HL-60/S4 treated with retinoic acid at 250 ng/mL for 4 days and 3 days (cell line): ENCODE data around the gene GALR3.
"Not testable (repeated sequence)": the region's sequence is repeated elsewhere in the genome, so short reads cannot be mapped to it uniquely, and the experiment has no call there.

Source experiments
- in situ Hi-C: fragments of 300-500 bp; cut with MboI; formaldehyde crosslinking; loops from 2 replicates; pipeline ENCODE4 v1.7.0; 2022; ENCODE audit warnings: low sequenced_read_pairs

GALR3 gene

DNA sequence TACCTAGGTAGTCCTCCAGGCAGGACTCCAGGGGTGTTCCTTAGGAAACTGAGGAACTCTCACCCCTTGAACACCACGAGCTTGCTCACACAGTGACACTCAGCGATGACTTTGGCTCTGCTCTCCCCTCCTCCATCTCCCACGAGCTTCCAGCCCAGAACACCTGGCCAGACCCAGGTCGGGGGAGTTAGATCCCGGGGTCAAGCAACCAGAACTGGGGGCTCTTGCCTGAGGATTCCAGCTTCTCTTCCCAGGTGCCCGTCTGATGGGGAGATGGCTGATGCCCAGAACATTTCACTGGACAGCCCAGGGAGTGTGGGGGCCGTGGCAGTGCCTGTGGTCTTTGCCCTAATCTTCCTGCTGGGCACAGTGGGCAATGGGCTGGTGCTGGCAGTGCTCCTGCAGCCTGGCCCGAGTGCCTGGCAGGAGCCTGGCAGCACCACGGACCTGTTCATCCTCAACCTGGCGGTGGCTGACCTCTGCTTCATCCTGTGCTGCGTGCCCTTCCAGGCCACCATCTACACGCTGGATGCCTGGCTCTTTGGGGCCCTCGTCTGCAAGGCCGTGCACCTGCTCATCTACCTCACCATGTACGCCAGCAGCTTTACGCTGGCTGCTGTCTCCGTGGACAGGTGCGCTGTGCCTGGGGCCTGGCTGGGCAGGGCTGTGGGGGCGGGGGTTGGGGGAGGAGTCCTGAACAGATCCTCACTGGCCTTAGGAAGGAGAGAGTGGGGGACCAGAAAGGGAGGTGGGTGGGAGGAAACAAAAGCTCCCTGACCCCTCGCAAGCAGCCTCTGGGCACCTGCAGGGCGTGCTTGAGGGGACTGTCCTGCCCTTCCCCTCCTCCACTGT is at the start of gene GALR3:
Gene GALR3 (plus strand): TSS at position 249 of the 852 bp plus-strand sequence. CDS start 25 bp downstream, at position 274.
- in situ Hi-C loops, result no loop called here

DNA sequence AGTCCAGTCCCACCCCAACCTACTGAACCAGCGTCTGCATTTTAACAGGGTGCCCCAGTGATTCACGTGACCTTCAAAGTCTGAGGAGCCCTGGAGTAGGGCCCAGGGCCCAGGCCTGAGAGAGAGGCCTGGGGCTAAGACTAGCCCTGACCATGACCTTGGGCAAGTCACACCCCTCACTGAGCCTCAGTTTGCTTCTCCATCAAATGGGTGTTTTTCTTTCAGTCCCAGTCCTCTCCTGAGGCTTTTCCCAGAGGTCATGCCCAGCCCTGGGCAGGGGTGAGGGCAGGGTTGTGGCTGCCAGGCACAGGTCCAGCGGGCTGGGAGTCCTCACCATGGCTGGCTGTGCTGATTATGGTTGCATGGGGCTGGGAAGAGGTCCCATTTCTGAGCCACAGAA is 48.5 kb upstream of the GALR3 start:
- in situ Hi-C loops, result no loop called here

- in situ Hi-C loops, result no loop called here
These were observed 47.2 kb upstream of the GALR3 start for GRCh38 chr22:37775785-37776638.

DNA sequence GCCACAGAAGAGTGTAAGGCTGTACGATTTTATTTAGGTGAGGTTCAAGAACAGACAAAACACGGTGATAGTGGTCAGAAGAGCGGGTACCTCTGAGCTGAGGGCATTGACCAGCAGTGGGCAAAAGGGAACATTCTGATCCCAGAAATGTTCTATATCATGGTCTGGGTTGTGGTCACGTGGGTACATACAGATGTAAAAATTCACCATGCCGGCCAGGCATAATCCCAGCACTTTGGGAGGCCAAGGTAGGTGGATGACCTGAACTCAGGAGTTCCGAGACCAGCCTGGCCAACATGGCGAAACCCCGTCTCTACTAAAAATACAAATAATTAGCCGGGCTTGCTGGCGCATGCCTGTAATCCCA is 46.6 kb upstream of the GALR3 start:
- in situ Hi-C loops, result no loop called here

DNA sequence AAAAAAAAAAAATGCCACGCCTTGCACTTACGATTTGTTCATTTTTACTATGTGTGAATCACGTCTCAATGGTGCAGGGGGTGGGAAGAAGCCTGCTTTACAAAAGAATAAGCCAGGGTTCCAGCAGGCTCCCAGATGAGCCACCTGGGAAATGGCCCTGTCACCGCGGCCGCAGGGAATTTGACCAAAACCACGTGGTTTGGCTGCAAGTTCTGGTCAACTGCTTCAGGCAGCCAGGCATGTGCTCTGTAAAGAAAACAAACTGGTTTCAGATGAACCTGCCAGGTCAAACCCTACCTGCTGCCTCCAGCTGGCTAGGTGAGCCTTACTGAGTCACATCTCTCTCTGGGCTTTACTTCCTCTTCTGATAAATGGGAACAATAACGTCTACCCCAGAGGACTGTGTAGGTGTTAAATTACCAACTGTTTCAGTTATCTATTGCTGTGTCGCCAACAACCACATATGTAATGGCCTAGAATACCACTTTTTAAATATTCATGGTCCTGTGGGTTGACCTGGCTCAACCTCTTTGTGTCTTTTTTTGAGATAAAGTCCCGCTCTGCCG is 46.0 kb upstream of the GALR3 start:
- in situ Hi-C loops, result no loop called here

- in situ Hi-C loops, result no loop called here
These were observed 44.7 kb upstream of the GALR3 start for GRCh38 chr22:37778370-37779009.

GRCh38 chr22:37781434-37782059 is 41.6 kb upstream of the GALR3 start:
- in situ Hi-C loops, result no loop called here

DNA sequence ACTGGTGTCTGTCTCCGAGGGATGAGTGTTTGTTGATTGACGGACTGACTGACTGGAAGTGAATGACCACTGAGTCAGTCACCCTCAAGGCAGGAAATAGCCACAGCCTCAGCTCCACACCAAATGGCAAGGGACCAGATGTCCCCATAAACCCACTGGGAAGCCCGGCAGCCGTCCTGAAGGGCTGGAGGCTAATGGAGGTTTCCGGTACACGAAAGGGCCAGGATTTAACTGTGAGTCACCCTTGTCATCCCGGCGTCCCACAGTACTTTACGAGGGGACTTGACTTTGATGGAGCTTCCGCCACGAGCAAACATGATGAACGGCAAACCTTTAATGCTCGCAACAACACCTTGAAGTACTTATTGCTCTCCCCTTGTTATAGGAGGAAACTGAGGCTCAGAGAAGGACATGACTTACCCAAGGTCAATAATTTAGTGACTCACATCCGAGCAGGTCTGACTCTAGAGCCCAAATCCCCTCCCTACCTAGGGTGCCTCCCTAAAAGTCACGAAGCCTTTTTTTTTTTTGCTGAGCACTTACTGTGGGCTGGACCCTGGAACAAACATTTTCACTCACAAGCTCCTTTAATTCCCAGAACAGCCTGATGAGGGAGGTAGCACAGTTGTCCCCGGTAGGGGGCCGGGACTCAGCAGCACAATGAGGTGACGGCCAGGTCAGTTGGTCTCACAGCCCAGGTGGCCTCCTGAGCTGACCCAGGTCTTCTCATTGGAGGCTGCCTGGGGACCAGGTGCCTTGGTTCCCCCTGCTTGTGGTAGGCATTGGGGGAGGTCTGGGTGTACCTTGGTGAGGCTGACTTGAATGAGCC is 40.6 kb upstream of the GALR3 start:
- in situ Hi-C loops, result no loop called here

DNA sequence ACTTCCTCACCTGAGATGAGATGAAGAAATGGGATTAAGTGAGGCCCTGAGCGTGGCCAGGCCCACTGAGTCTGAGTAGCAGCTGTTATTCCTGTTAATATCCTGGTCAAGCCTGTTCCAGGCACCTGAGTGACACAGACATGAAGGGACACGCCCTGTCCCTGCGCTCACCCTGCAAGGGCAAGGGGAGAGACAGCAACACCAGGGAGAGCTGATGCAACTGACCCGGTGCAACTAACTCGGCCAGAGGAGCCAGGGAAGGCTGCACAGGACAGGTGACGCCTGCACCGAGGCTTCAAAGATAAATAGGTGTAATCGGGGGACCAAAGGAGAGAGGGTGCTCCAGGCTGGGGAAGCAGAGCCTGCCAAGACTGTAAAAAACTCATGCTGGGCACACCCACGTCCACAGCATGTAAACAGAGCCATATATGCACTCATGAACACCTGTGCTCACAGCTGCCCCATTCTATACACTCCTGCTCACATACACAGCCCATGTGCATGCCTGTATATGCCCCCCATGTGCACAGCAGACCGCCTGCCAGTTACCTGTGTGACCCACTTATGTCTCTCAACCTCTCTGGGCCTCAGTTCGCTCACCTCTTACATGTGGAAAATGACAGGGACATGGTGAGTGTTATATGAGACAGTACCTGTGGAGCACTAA is 38.2 kb upstream of the GALR3 start:
- in situ Hi-C loops, result no loop called here

- in situ Hi-C loops, result no loop called here
These were observed 32.9 kb upstream of the GALR3 start for GRCh38 chr22:37790234-37790633.

GRCh38 chr22:37792494-37792893 is 30.7 kb upstream of the GALR3 start:
- in situ Hi-C loops, result no loop called here

GRCh38 chr22:37794376-37794775 is 28.8 kb upstream of the GALR3 start:
- in situ Hi-C loops, result no loop called here

- in situ Hi-C loops, result no loop called here
These were observed 27.1 kb upstream of the GALR3 start for GRCh38 chr22:37796079-37796478.

- in situ Hi-C loops, result not testable (repeated sequence)
These were observed 25.9 kb upstream of the GALR3 start for GRCh38 chr22:37797259-37797658.

- in situ Hi-C loops, result no loop called here
These were observed 25.2 kb upstream of the GALR3 start for GRCh38 chr22:37797874-37798500.

- in situ Hi-C loops, result not testable (repeated sequence)
These were observed 23.2 kb upstream of the GALR3 start for GRCh38 chr22:37799979-37800378.

DNA sequence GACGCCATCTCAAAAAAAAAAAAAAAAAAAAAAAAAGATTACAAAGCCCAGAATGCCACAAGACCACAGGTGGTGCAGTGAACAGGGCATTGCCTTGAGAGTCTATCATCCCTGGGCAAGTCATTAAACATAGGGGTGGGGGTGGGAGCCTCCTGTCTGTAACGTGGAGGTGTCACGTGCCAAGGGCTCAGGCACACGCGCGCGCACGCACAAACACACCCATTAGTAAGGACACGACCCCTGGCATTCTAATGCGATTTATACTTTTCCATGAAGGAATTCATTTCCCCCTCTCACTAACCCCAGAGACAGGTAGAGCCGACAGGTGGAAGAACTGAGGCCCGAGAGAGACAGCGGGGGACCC is 21.3 kb upstream of the GALR3 start:
- in situ Hi-C loops, result no loop called here

- in situ Hi-C loops, result no loop called here
These were observed 20.6 kb upstream of the GALR3 start for GRCh38 chr22:37802310-37803194.
